ENCODE measurements around the gene ARL8A.
"Not testable (repeated sequence)": the region's sequence is repeated elsewhere in the genome, so short reads cannot be mapped to it uniquely, and the experiment has no call there.

ARL8A gene

DNA sequence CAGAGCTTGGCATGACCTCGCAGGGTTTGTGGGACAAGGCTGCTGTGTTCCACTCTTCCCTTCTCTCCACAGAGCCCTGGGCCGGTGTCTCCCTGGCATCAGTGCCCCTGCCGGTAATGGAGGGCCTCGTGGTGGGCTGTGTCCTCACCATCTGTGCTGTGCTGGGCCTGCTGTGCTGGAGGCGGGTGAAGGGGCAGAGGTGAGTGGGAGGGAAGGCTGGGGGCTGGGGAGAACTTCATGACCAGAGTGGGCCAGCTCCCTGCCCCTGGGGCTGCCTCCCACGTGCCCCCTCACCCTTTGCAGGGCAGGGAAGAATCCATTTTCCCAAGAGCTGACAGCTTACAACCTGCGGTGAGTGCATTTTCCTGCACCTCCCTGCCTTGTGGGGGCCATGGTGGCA is 37.0 kb upstream of the ARL8A start:
- Histone ChIP-seq H2AFZ (ENCODE audit: low read length) (no peak overlapping the region), H3K9me3 (ENCODE audit: insufficient read depth, low read depth, low read length) (no peaks in the 10 kb centered on the region), H3K4me2 (ENCODE audit: low read depth, low read length, poor library complexity, severe bottlenecking) (no peak overlapping the region), H3K4me1 (ENCODE audit: insufficient read depth, low read length, poor library complexity, severe bottlenecking) (peaks cover 19% of the 10 kb centered on the region), H3K79me2 (ENCODE audit: insufficient read depth, low read length) (no peaks in the 10 kb centered on the region), H4K20me1 (ENCODE audit: insufficient read depth, low read length, poor library complexity, severe bottlenecking) (no peaks in the 10 kb centered on the region), H3K36me3 (ENCODE audit: insufficient read depth, low read length) (no peaks in the 10 kb centered on the region), H3K9ac (ENCODE audit: low read depth, low read length, poor library complexity, severe bottlenecking) (no peak overlapping the region), H3K27me3 (ENCODE audit: insufficient read depth, low read length, poor library complexity, severe bottlenecking) (no peaks in the 10 kb centered on the region), H3K4me3 (ENCODE audit: low read length, poor library complexity, severe bottlenecking) (no peak overlapping the region), H3F3A (ENCODE audit: low read depth) (no peaks in the 10 kb centered on the region), H3K9me2 (replicated peaks; ENCODE audit: low read depth, low read length) (no peaks in the 10 kb centered on the region)
- TF ChIP-seq EZH2phosphoT487 (IDR thresholded peaks at IDR 0.05; ENCODE audit: borderline replicate concordance), result no peak
- TF ChIP-seq, protein P1, sequence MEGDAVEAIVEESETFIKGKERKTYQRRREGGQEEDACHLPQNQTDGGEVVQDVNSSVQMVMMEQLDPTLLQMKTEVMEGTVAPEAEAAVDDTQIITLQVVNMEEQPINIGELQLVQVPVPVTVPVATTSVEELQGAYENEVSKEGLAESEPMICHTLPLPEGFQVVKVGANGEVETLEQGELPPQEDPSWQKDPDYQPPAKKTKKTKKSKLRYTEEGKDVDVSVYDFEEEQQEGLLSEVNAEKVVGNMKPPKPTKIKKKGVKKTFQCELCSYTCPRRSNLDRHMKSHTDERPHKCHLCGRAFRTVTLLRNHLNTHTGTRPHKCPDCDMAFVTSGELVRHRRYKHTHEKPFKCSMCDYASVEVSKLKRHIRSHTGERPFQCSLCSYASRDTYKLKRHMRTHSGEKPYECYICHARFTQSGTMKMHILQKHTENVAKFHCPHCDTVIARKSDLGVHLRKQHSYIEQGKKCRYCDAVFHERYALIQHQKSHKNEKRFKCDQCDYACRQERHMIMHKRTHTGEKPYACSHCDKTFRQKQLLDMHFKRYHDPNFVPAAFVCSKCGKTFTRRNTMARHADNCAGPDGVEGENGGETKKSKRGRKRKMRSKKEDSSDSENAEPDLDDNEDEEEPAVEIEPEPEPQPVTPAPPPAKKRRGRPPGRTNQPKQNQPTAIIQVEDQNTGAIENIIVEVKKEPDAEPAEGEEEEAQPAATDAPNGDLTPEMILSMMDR (conservative IDR thresholded peaks at IDR 0.05; ENCODE audit: low read length), result no peak

DNA sequence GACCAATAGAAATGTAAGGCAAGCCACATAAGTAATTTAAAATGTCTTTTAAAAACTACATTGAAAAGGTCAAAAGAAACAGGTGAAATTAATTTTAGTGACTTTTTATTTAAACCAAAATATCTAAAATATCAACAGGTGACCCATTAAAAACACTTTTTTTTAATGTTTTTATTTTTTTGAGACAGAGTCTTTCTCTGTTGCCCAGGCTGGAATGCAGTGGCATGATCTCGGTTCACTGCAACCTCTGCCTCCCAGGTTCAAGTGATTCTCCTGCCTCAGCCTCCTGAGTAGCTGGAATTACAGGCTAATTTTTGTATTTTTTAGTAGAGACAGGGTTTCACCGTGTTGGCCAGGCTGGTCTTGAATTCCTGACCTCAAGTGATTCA is 36.2 kb upstream of the ARL8A start:
- not testable (repeated sequence) for H3K36me3 ChIP-seq (ENCODE audit: insufficient read depth, low read length); H2AFZ ChIP-seq (ENCODE audit: low read length); H3F3A ChIP-seq (ENCODE audit: low read depth); H3K9me2 ChIP-seq (replicated peaks; ENCODE audit: low read depth, low read length); H3K9me3 ChIP-seq (ENCODE audit: insufficient read depth, low read depth, low read length); H3K4me2 ChIP-seq (ENCODE audit: low read depth, low read length, poor library complexity, severe bottlenecking); H3K79me2 ChIP-seq (ENCODE audit: insufficient read depth, low read length); H4K20me1 ChIP-seq (ENCODE audit: insufficient read depth, low read length, poor library complexity, severe bottlenecking); H3K27me3 ChIP-seq (ENCODE audit: insufficient read depth, low read length, poor library complexity, severe bottlenecking); H3K4me3 ChIP-seq (ENCODE audit: low read length, poor library complexity, severe bottlenecking); H3K9ac ChIP-seq (ENCODE audit: low read depth, low read length, poor library complexity, severe bottlenecking)
- peaks cover 18% of the 10 kb centered on the region for H3K4me1 ChIP-seq (ENCODE audit: insufficient read depth, low read length, poor library complexity, severe bottlenecking)

DNA sequence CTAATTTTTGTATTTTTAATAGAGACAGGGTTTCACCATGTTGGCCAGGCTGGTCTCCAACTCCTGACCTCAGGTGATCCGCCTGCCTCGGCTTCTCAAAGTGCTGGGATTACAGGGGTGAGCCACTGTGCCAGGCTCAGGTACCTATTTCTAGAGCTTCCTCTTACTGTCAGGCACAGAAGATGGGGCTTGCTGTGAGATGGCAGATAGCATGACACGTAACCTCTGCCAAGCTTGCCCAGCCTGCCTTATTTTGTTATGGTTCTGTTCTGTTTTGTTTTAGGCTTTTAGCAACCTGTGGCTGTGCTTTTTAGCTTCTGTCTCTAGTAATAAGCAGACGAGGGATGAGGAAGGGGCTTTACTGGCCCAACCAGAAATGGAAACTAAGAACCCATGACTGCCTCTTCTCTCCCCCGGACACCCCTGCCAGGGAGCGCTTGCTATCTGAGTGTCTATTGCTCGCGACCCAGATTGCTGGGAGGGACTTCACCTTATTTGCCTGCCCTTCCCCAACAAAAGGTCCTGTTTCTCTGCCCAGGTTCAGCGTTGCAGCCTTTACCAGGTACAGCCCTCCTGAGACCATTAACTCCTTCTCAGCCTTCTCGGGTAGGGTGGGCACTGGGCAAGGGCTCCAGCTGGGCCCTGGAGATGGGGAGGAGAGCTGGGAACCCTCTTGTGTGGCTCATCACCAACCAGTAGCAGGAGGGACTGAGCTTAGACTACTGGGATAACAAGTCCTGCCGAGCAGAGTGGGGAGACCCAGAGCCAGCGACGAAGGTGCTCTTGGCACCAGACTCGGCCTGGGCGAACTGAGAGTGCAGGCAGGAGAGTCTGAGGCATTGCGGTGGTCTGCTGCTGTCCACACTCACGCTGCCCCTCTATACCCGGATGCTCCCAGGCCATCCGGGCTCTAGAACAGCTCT is 35.6 kb upstream of the ARL8A start:
- H3K9me3 ChIP-seq (ENCODE audit: insufficient read depth, low read depth, low read length), result no peaks in the 10 kb centered on the region
- no peaks in the 10 kb centered on the region for H3K79me2 ChIP-seq (ENCODE audit: insufficient read depth, low read length)
- no peaks in the 10 kb centered on the region for H4K20me1 ChIP-seq (ENCODE audit: insufficient read depth, low read length, poor library complexity, severe bottlenecking)
- no peaks in the 10 kb centered on the region for H3K27me3 ChIP-seq (ENCODE audit: insufficient read depth, low read length, poor library complexity, severe bottlenecking)
- no peaks in the 10 kb centered on the region for H3F3A ChIP-seq (ENCODE audit: low read depth)
- H3K9ac ChIP-seq (ENCODE audit: low read depth, low read length, poor library complexity, severe bottlenecking), result no peak overlapping the region
- no peaks in the 10 kb centered on the region for H3K36me3 ChIP-seq (ENCODE audit: insufficient read depth, low read length)
- no peaks in the 10 kb centered on the region for H3K9me2 ChIP-seq (replicated peaks; ENCODE audit: low read depth, low read length)
- TF ChIP-seq, protein P1 (conservative IDR thresholded peaks at IDR 0.05; ENCODE audit: low read length), result no peak
- TF ChIP-seq EZH2phosphoT487 (IDR thresholded peaks at IDR 0.05; ENCODE audit: borderline replicate concordance), result no peak
- H3K4me1 ChIP-seq (ENCODE audit: insufficient read depth, low read length, poor library complexity, severe bottlenecking), result peaks cover 15% of the 10 kb centered on the region
- no peak overlapping the region for H3K4me3 ChIP-seq (ENCODE audit: low read length, poor library complexity, severe bottlenecking)
- no peak overlapping the region for H2AFZ ChIP-seq (ENCODE audit: low read length)
- H3K4me2 ChIP-seq (ENCODE audit: low read depth, low read length, poor library complexity, severe bottlenecking), result no peak overlapping the region

All from Loucy (cell line).